Heart left ventricle (tissue), 13 donors: ENCODE data around the gene LRRK2.

Source experiments
- CTCF ChIP-seq, 12 donors: fragments of 200-600 bp; sonication (generic) in 4 of 12; IDR thresholded peaks; one replicate each; pipeline versions ENCODE4 v1.5.0 to v1.8.0; 2018 to 2022; ENCODE audit warnings: antibody characterized with exemption in 12 of 12, mild to moderate bottlenecking in 5 of 12
- POLR2A ChIP-seq, 2 donors: fragments of 450-650 bp; IDR thresholded peaks; one replicate each; pipeline ENCODE4 v1.6.1; 2017; ENCODE audit warnings: antibody characterized with exemption in 2 of 2, mild to moderate bottlenecking in 2 of 2, moderate library complexity in 2 of 2
- donor health status: ischemic (EF 13 %, LVEDD 7.1; RV severe dilation, severe dysfunction).
- donor health status: DM: no; HTN: yes; CAD: no.
- donor health status: DM: no; HTN: no; CAD: no.
- donor health status: ischemic (EF 25% LVEDD 6.9; RV normal size, moderate dysfunction).
- donor health status: ischemic (EF 25% LVEDD 5.7; RV mildly dilated, moderate dysfunction).
- donor health status: ischemic (EF 35%, LVEDD 5.7; RV mildly dilated, moderate dysfunction).
- donor health status: nonischemic (EF 11% LVEDD 7.7; RV severe dilation, severe dysfunction).
- donor health status: DM: yes; HTN: yes; CAD: no.
- donor health status: PGD.
- donor health status: ischemic (EF 29% LVEDD 5.4; RV normal size, mild dysfunction).
- donor health status: nonischemic (EF 23%, LVEDD 6.1; RV moderate dilation, normal function).

- TF ChIP-seq CTCF (IDR thresholded peaks at IDR 0.05) (no peak), POLR2A (IDR thresholded peaks at IDR 0.05) (no peak)
These were observed 127.2 kb downstream of the LRRK2 start for GRCh38 chr12:40351976-40352375.
